ENCODE data around the gene AGAP1. TPM values are rescaled to one million over a fixed set of nuclear protein-coding genes. Genes with fewer than 3 reads are reported as not detected.

Gene AGAP1
- total RNA-seq, 1 donor from 2014 or later = 46.3 TPM

DNA sequence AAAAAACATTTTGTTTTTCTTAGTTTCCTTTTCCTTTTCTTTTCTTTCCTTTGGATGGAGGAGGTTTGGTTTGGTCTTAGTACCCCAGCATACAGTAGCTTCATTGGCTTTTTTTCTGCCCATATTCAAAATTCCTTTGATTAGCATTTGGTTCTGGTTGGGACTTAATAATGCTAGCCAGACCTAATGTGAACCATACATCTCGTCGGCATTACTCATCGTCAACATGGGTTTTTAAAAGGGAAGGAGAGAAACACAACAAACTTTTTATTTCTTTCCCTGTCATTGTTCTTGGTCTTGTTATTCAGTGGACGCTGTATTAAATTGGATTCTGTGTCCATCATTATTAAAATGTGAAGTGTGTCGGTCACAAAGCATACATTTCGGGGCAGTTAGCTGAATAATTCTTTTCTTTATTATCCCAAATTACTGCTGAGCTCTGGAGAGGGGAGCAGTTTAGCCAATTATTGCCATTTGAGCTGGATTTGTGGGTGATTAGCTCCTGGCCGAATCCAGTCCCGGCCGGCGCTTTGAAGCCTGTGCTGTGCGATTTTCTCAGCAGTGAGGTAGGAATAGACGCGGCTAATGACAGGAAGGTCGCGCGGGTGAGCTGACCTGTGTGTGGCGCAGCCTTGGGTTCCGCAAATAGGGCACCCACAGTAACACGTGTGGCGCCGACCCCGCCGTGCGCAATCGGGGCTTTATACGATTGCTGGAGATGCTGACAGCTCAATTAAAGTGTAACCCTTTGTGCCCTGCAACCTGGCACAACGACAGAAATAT, 371.1 kb downstream of the AGAP1 start:
- Mint-ChIP-seq H3K9me3 (no peaks in the 10 kb centered on the region), H3K4me1 (ENCODE audit: unreplicated experiment) (peaks cover 39% of the 10 kb centered on the region), H3K27me3 (peaks cover 10% of the 10 kb centered on the region), H3K4me3 (peak overlapping the region; percentile 23), H3K27ac (peak overlapping the region; percentile 0), H3K36me3 (peaks cover 19% of the 10 kb centered on the region)
- no peak for DNase-seq (ENCODE audit: extremely low spot score, unreplicated experiment)
- TF ChIP-seq, protein P1, sequence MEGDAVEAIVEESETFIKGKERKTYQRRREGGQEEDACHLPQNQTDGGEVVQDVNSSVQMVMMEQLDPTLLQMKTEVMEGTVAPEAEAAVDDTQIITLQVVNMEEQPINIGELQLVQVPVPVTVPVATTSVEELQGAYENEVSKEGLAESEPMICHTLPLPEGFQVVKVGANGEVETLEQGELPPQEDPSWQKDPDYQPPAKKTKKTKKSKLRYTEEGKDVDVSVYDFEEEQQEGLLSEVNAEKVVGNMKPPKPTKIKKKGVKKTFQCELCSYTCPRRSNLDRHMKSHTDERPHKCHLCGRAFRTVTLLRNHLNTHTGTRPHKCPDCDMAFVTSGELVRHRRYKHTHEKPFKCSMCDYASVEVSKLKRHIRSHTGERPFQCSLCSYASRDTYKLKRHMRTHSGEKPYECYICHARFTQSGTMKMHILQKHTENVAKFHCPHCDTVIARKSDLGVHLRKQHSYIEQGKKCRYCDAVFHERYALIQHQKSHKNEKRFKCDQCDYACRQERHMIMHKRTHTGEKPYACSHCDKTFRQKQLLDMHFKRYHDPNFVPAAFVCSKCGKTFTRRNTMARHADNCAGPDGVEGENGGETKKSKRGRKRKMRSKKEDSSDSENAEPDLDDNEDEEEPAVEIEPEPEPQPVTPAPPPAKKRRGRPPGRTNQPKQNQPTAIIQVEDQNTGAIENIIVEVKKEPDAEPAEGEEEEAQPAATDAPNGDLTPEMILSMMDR (conservative IDR thresholded peaks at IDR 0.05) = no peak

DNA sequence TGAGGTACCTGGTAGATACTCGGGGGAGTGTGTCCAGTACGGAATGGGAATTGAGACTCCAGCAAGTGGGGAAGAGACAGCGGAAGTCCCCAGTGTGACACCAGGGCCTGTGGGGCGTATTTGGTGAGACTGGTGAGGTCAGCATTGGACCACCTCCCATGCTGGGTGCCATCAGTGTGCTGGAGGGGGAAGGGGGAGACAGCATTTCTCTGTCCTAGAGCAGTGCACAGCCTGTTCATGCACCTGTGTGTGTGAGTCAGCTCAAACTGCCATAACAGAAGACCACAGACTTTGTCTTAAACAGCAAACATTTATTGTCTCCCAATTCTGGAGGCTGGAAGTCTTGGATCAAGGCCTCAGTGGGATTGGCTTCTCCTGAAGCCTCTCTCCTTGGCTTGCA, 372.5 kb downstream of the AGAP1 start:
- TF ChIP-seq, protein P1 (conservative IDR thresholded peaks at IDR 0.05) = no peak
- Mint-ChIP-seq H3K27me3 (peaks cover 6% of the 10 kb centered on the region), H3K4me1 (ENCODE audit: unreplicated experiment) (peaks cover 28% of the 10 kb centered on the region), H3K4me3 (no peak overlapping the region), H3K27ac (no peak overlapping the region), H3K9me3 (peaks cover 3% of the 10 kb centered on the region), H3K36me3 (peaks cover 22% of the 10 kb centered on the region)
- no peak for DNase-seq (ENCODE audit: extremely low spot score, unreplicated experiment)

DNA sequence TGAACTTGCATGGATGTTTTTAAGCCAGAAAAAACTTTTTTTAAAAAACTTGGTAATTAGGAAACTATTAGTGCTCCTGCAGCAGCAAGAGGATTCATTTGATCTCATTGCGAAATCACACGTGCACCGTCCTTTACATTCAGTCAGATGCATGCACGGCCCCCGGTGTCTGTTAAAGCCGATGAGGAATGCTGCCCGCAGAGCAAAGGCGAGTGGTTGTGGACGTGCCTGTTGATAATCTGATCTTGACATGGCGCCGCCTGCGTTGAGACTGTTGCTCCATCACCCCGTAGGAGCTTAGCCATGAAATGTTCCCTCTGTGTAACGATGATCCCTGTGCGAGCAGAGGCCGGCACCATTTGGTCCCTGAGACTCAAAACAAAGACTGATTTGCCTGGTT, 374.4 kb downstream of the AGAP1 start:
- no peak overlapping the region for H3K4me3 Mint-ChIP-seq
- no peak for DNase-seq (ENCODE audit: extremely low spot score, unreplicated experiment)
- H3K27ac Mint-ChIP-seq = no peak overlapping the region
- TF ChIP-seq, protein P1 (conservative IDR thresholded peaks at IDR 0.05) = no peak
- no peaks in the 10 kb centered on the region for H3K27me3 Mint-ChIP-seq
- H3K4me1 Mint-ChIP-seq (ENCODE audit: unreplicated experiment) = peaks cover 28% of the 10 kb centered on the region
- peaks cover 5% of the 10 kb centered on the region for H3K9me3 Mint-ChIP-seq
- H3K36me3 Mint-ChIP-seq = peaks cover 17% of the 10 kb centered on the region

DNA sequence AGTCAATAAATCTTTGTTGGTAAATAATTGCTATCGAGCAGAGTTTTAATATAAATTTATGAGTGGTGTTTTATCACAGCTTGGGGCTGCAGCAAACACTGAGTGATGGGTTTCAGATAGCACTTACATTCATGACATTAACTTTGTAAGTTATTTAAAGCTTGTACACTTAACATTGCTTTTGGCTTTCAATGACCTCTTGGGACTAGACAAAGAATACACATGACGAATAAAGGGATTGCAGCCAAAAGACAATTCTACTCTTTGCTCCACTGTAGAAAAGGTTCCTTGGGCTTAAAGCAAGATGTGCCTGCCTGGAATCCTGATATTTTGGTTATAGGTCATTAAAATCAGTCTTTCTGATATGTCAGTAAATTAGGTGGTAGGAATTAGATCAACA, 374.8 kb downstream of the AGAP1 start:
- Mint-ChIP-seq H3K27ac (no peak overlapping the region), H3K4me1 (ENCODE audit: unreplicated experiment) (peaks cover 26% of the 10 kb centered on the region), H3K4me3 (no peak overlapping the region), H3K36me3 (peaks cover 17% of the 10 kb centered on the region), H3K9me3 (peaks cover 5% of the 10 kb centered on the region), H3K27me3 (no peaks in the 10 kb centered on the region)
- TF ChIP-seq, protein P1 (conservative IDR thresholded peaks at IDR 0.05) = no peak
- no peak for DNase-seq (ENCODE audit: extremely low spot score, unreplicated experiment)

DNA sequence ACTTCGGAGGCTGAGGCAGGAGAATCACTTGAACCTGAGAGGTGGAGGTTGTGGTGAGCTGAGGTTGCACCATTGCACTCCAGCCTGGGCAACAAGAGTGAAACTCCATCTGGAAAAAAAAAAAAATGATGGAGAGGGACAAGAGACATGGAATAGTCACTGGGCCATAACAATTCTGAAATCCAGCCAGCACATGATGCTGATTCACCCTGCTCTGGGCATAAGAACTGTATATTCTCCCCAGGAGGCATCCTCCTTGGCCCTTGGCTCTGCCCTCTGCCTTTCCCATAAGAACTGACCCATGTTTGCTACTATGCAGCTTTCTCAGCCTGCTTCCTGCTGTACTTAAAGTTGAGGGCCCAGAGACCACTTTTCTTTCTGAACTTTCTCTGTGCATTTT, 376.7 kb downstream of the AGAP1 start:
- H3K27me3 Mint-ChIP-seq = no peaks in the 10 kb centered on the region
- TF ChIP-seq, protein P1 (conservative IDR thresholded peaks at IDR 0.05) = no peak
- H3K4me1 Mint-ChIP-seq (ENCODE audit: unreplicated experiment) = peaks cover 12% of the 10 kb centered on the region
- DNase-seq (ENCODE audit: extremely low spot score, unreplicated experiment) = no peak
- peaks cover 17% of the 10 kb centered on the region for H3K36me3 Mint-ChIP-seq
- H3K9me3 Mint-ChIP-seq = peaks cover 5% of the 10 kb centered on the region
- H3K4me3 Mint-ChIP-seq = no peak overlapping the region
- H3K27ac Mint-ChIP-seq = no peak overlapping the region

All from type B pancreatic cell (in vitro differentiated cells).